ENCODE data around the gene KIAA0586. TPM values are rescaled to one million over a fixed set of nuclear protein-coding genes. Genes with fewer than 3 reads are reported as not detected.

Gene KIAA0586
- total RNA-seq (10 to 100 TPM; 22.7 to 23.5 TPM), polyA plus RNA-seq (ENCODE audit: insufficient read length in 2 of 2) (10 to 100 TPM; 17.1 to 17.8 TPM)
- long read RNA-seq, donor 1, partial matches to known transcripts = 0 of 1 reads
- long read RNA-seq, donor 1, other reads (novel, unspliced or antisense) = 0 of 1 reads
- long read RNA-seq, donor 2 = 0 reads
- long read RNA-seq, donor 3 = 0 reads
- long read RNA-seq, donor 4 = 0 reads

- H3K9me3 ChIP-seq (ENCODE audit: control insufficient read depth, insufficient read depth, low read length) = no peaks in the 10 kb centered on the region
- H3K36me3 ChIP-seq (ENCODE audit: control insufficient read depth, insufficient read depth, low read length) = peaks cover 5% of the 10 kb centered on the region
- peak within 1 kb of the TSS; percentile 97 for H3K4me3 ChIP-seq (ENCODE audit: low read depth, low read length)
- WGBS (ENCODE audit: insufficient coverage) = 0% methylated on average over 21 of the region's 33 CpGs
- peaks cover 8% of the 10 kb centered on the region for H3K4me1 ChIP-seq (ENCODE audit: control insufficient read depth, insufficient read depth, low read length)
- no peaks in the 10 kb centered on the region for H3K27me3 ChIP-seq (ENCODE audit: control insufficient read depth, insufficient read depth, low read length)
- peak within 1 kb of the TSS; percentile 97 for H3K27ac ChIP-seq (ENCODE audit: low read depth, low read length)
- peak; percentile 94 to 100 (median 98) for DNase-seq (ENCODE audit: low read depth in 4 of 6, low spot score in 6 of 6)
These were observed at the start of gene KIAA0586, which contains the start of gene TIMM9 for GRCh38 chr14:58427281-58428117. Gene KIAA0586 (plus strand): TSS chr14:58427719. CDS start chr14:58428265, 546 bp downstream. Gene TIMM9 (minus strand): TSS chr14:58427531. CDS start chr14:58411945, 15,586 bp downstream.

- no peak overlapping the region for H3K4me3 ChIP-seq (ENCODE audit: low read depth, low read length)
- no peak for DNase-seq (ENCODE audit: low read depth in 4 of 6, low spot score in 6 of 6)
- no CpG with 5 or more reads among the region's 2 CpGs for WGBS (ENCODE audit: insufficient coverage)
These were observed 36.7 kb upstream of the KIAA0586 start for GRCh38 chr14:58390830-58391229.

GRCh38 chr14:58395562-58395811 lies 32.0 kb upstream of the KIAA0586 start:
- WGBS (ENCODE audit: insufficient coverage) = 16% methylated on average over 10 of the region's 10 CpGs
- Histone ChIP-seq H3K4me1 (ENCODE audit: control insufficient read depth, insufficient read depth, low read length) (peaks cover 5% of the 10 kb centered on the region), H3K36me3 (ENCODE audit: control insufficient read depth, insufficient read depth, low read length) (no peaks in the 10 kb centered on the region), H3K9me3 (ENCODE audit: control insufficient read depth, insufficient read depth, low read length) (no peaks in the 10 kb centered on the region), H3K4me3 (ENCODE audit: low read depth, low read length) (peak overlapping the region; percentile 50), H3K27me3 (ENCODE audit: control insufficient read depth, insufficient read depth, low read length) (no peaks in the 10 kb centered on the region), H3K27ac (ENCODE audit: low read depth, low read length) (no peak overlapping the region)
- DNase-seq (ENCODE audit: low read depth in 4 of 6, low spot score in 6 of 6) = no peak

More at GRCh38 chr14:58390830-58391229, 36.7 kb upstream of the KIAA0586 start:
- H3K27me3 ChIP-seq (ENCODE audit: control insufficient read depth, insufficient read depth, low read length) = no peaks in the 10 kb centered on the region
- no peaks in the 10 kb centered on the region for H3K9me3 ChIP-seq (ENCODE audit: control insufficient read depth, insufficient read depth, low read length)
- peaks cover 3% of the 10 kb centered on the region for H3K36me3 ChIP-seq (ENCODE audit: control insufficient read depth, insufficient read depth, low read length)
- H3K27ac ChIP-seq (ENCODE audit: low read depth, low read length) = no peak overlapping the region
- H3K4me1 ChIP-seq (ENCODE audit: control insufficient read depth, insufficient read depth, low read length) = no peaks in the 10 kb centered on the region

- peak within 1 kb of the TSS; percentile 57 for H3K27ac ChIP-seq (ENCODE audit: low read depth, low read length)
- no peaks in the 10 kb centered on the region for H3K9me3 ChIP-seq (ENCODE audit: control insufficient read depth, insufficient read depth, low read length)
- H3K4me1 ChIP-seq (ENCODE audit: control insufficient read depth, insufficient read depth, low read length) = peaks cover 5% of the 10 kb centered on the region
- H3K4me3 ChIP-seq (ENCODE audit: low read depth, low read length) = peak within 1 kb of the TSS; percentile 50
- WGBS (ENCODE audit: insufficient coverage) = 6% methylated on average over 76 of the region's 86 CpGs
- no peaks in the 10 kb centered on the region for H3K27me3 ChIP-seq (ENCODE audit: control insufficient read depth, insufficient read depth, low read length)
- DNase-seq (ENCODE audit: low read depth in 4 of 6, low spot score in 6 of 6) = peak; percentile 13 to 82 (median 33)
- no peaks in the 10 kb centered on the region for H3K36me3 ChIP-seq (ENCODE audit: control insufficient read depth, insufficient read depth, low read length)
These were observed 31.4 kb upstream of the KIAA0586 start, which contains the start of gene TOMM20L for GRCh38 chr14:58395812-58396788. Gene TOMM20L (plus strand): TSS chr14:58395930. CDS start chr14:58395958, 28 bp downstream.

GRCh38 chr14:58397156-58397555 lies 30.4 kb upstream of the KIAA0586 start:
- peak in 2 of 6 donors; percentile 30 to 90 for DNase-seq (ENCODE audit: low read depth in 4 of 6, low spot score in 6 of 6)
- H3K4me3 ChIP-seq (ENCODE audit: low read depth, low read length) = no peak overlapping the region
- no peaks in the 10 kb centered on the region for H3K9me3 ChIP-seq (ENCODE audit: control insufficient read depth, insufficient read depth, low read length)
- no peaks in the 10 kb centered on the region for H3K36me3 ChIP-seq (ENCODE audit: control insufficient read depth, insufficient read depth, low read length)
- H3K27ac ChIP-seq (ENCODE audit: low read depth, low read length) = no peak overlapping the region
- H3K4me1 ChIP-seq (ENCODE audit: control insufficient read depth, insufficient read depth, low read length) = peaks cover 5% of the 10 kb centered on the region
- 86% methylated on average over 6 of the region's 6 CpGs for WGBS (ENCODE audit: insufficient coverage)
- no peaks in the 10 kb centered on the region for H3K27me3 ChIP-seq (ENCODE audit: control insufficient read depth, insufficient read depth, low read length)

- Histone ChIP-seq H3K27ac (ENCODE audit: low read depth, low read length) (no peak overlapping the region), H3K36me3 (ENCODE audit: control insufficient read depth, insufficient read depth, low read length) (no peaks in the 10 kb centered on the region), H3K4me1 (ENCODE audit: control insufficient read depth, insufficient read depth, low read length) (peaks cover 5% of the 10 kb centered on the region), H3K27me3 (ENCODE audit: control insufficient read depth, insufficient read depth, low read length) (no peaks in the 10 kb centered on the region), H3K9me3 (ENCODE audit: control insufficient read depth, insufficient read depth, low read length) (no peaks in the 10 kb centered on the region), H3K4me3 (ENCODE audit: low read depth, low read length) (no peak overlapping the region)
- no peak for DNase-seq (ENCODE audit: low read depth in 4 of 6, low spot score in 6 of 6)
These were observed 29.0 kb upstream of the KIAA0586 start for GRCh38 chr14:58398495-58398894.

GRCh38 chr14:58398895-58399294 lies 28.6 kb upstream of the KIAA0586 start:
- WGBS (ENCODE audit: insufficient coverage) = 88% methylated on average over 3 of the region's 3 CpGs
- H3K9me3 ChIP-seq (ENCODE audit: control insufficient read depth, insufficient read depth, low read length) = no peaks in the 10 kb centered on the region
- no peak for DNase-seq (ENCODE audit: low read depth in 4 of 6, low spot score in 6 of 6)
- peaks cover 5% of the 10 kb centered on the region for H3K4me1 ChIP-seq (ENCODE audit: control insufficient read depth, insufficient read depth, low read length)
- no peak overlapping the region for H3K27ac ChIP-seq (ENCODE audit: low read depth, low read length)
- no peak overlapping the region for H3K4me3 ChIP-seq (ENCODE audit: low read depth, low read length)
- no peaks in the 10 kb centered on the region for H3K27me3 ChIP-seq (ENCODE audit: control insufficient read depth, insufficient read depth, low read length)
- no peaks in the 10 kb centered on the region for H3K36me3 ChIP-seq (ENCODE audit: control insufficient read depth, insufficient read depth, low read length)

GRCh38 chr14:58401587-58401986 lies 25.9 kb upstream of the KIAA0586 start:
- no peaks in the 10 kb centered on the region for H3K36me3 ChIP-seq (ENCODE audit: control insufficient read depth, insufficient read depth, low read length)
- no peak overlapping the region for H3K4me3 ChIP-seq (ENCODE audit: low read depth, low read length)
- H3K4me1 ChIP-seq (ENCODE audit: control insufficient read depth, insufficient read depth, low read length) = no peaks in the 10 kb centered on the region
- no CpG with 5 or more reads among the region's 3 CpGs for WGBS (ENCODE audit: insufficient coverage)
- no peak overlapping the region for H3K27ac ChIP-seq (ENCODE audit: low read depth, low read length)
- DNase-seq (ENCODE audit: low read depth in 4 of 6, low spot score in 6 of 6) = no peak
- no peaks in the 10 kb centered on the region for H3K9me3 ChIP-seq (ENCODE audit: control insufficient read depth, insufficient read depth, low read length)
- no peaks in the 10 kb centered on the region for H3K27me3 ChIP-seq (ENCODE audit: control insufficient read depth, insufficient read depth, low read length)

- WGBS (ENCODE audit: insufficient coverage) = no CpG with 5 or more reads among the region's 3 CpGs
- no peak overlapping the region for H3K4me3 ChIP-seq (ENCODE audit: low read depth, low read length)
- peak in 2 of 6 donors; percentile 28 to 64 for DNase-seq (ENCODE audit: low read depth in 4 of 6, low spot score in 6 of 6)
- H3K4me1 ChIP-seq (ENCODE audit: control insufficient read depth, insufficient read depth, low read length) = peaks cover 6% of the 10 kb centered on the region
- H3K36me3 ChIP-seq (ENCODE audit: control insufficient read depth, insufficient read depth, low read length) = peaks cover 29% of the 10 kb centered on the region
- no peaks in the 10 kb centered on the region for H3K27me3 ChIP-seq (ENCODE audit: control insufficient read depth, insufficient read depth, low read length)
- no peak overlapping the region for H3K27ac ChIP-seq (ENCODE audit: low read depth, low read length)
- no peaks in the 10 kb centered on the region for H3K9me3 ChIP-seq (ENCODE audit: control insufficient read depth, insufficient read depth, low read length)
These were observed 18.8 kb upstream of the KIAA0586 start for GRCh38 chr14:58408681-58409215.
